IPS DF 6.9 (cell line): ENCODE data around the gene KCNMB1.

Experiments used
- DNase-seq: peaks from one replicate; pipeline ENCODE4 v3.0.0-alpha.2; 2013; ENCODE audit warnings: low read depth, low spot score
- H3K27ac ChIP-seq: one replicate; pipeline ENCODE4 v1.5.1; 2013; ENCODE audit warnings: low read length, control low read depth
- H3K27me3 ChIP-seq: 2 replicates; pipeline ENCODE4 v1.6.1; 2013; ENCODE audit warnings: mild to moderate bottlenecking, low read length; ENCODE audit not compliant: control insufficient read depth, insufficient read depth
- H3K36me3 ChIP-seq: 2 replicates; pipeline ENCODE4 v1.6.1; 2013; ENCODE audit warnings: low read length; ENCODE audit not compliant: control insufficient read depth, insufficient read depth
- H3K4me1 ChIP-seq: 2 replicates; pipeline ENCODE4 v1.6.1; 2013; ENCODE audit warnings: low read length; ENCODE audit not compliant: control insufficient read depth, insufficient read depth
- H3K4me3 ChIP-seq: 2 replicates; pipeline ENCODE4 v1.5.1; 2013; ENCODE audit warnings: mild to moderate bottlenecking, low read length
- H3K9me3 ChIP-seq: 2 replicates; pipeline ENCODE4 v1.6.1; 2013; ENCODE audit warnings: low read length, inconsistent platforms; ENCODE audit not compliant: control insufficient read depth, insufficient read depth
- WGBS: extraction: QIAGEN DNeasy Blood & Tissue Kit; methylation state at CpG from one replicate; pipeline ENCODE4 v1.1.7; 2013; ENCODE audit warnings: mixed read lengths, missing lambda C conversion rate; ENCODE audit not compliant: insufficient read length, insufficient coverage; 5-methylcytosine and 5-hydroxymethylcytosine counted together

KCNMB1 gene

DNA sequence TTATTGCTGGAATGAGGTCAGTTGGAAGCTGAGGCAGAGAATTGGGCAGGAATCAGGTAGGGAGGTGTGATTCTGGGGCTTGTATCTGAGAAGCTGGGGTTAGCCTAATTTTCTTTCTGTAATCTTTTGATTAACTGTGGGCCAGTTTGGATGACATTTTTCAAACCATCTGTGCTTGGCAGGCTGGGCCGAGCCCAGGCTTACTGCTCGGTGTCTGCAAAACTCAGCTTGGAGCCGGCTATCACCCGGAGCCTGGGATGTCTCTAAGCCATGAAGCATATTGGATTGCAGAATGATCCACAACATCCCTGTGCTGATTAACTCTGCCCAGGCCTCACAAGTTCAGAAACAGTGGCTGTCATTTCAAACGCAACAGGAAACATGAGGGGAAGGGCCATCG lies 26.5 kb downstream of the KCNMB1 start:
- H3K27ac ChIP-seq = no peak overlapping the region
- WGBS = no CpG with 5 or more reads among the region's 6 CpGs
- H3K36me3 ChIP-seq = no peaks in the 10 kb centered on the region
- H3K4me1 ChIP-seq = no peaks in the 10 kb centered on the region; the same call in 1 of the 2 replicates
- H3K27me3 ChIP-seq = no peaks in the 10 kb centered on the region
- H3K4me3 ChIP-seq = no peak overlapping the region
- H3K9me3 ChIP-seq = no peaks in the 10 kb centered on the region
- DNase-seq = no peak

- no CpG with 5 or more reads among the region's 7 CpGs for WGBS
These were observed 27.1 kb downstream of the KCNMB1 start for GRCh38 chr5:170362102-170362501.

DNA sequence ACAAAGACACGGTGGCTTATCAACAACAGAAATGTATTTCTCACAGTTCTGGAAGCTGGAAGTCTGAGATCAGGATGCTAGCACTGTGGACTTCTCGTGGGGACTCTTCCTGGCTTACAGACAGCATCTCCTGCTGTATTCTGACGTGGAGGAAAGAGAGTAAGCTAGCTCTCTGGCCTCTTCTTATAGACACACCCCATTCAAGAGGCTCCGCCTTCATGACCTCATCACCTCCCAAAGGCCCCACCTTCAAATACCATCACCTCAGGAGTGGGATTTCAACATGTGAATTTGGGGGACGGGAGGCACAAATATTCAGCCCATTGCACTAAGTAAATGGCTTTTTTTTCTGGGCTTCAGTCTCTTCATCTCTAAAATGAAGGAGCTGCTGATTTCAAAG lies 27.6 kb downstream of the KCNMB1 start:
- no peak for DNase-seq
- Histone ChIP-seq H3K27ac (no peak overlapping the region), H3K9me3 (no peaks in the 10 kb centered on the region), H3K4me1 (no peaks in the 10 kb centered on the region; the same call in 1 of the 2 replicates), H3K27me3 (no peaks in the 10 kb centered on the region), H3K4me3 (no peak overlapping the region), H3K36me3 (no peaks in the 10 kb centered on the region)
- no CpG with 5 or more reads among the region's 5 CpGs for WGBS

More at GRCh38 chr5:170362102-170362501, 27.1 kb downstream of the KCNMB1 start:
- Histone ChIP-seq H3K27ac (no peak overlapping the region), H3K27me3 (no peaks in the 10 kb centered on the region), H3K36me3 (no peaks in the 10 kb centered on the region), H3K9me3 (no peaks in the 10 kb centered on the region), H3K4me3 (no peak overlapping the region), H3K4me1 (no peaks in the 10 kb centered on the region; the same call in 1 of the 2 replicates)
- no peak for DNase-seq

GRCh38 chr5:170361116-170361515 lies 28.1 kb downstream of the KCNMB1 start:
- Histone ChIP-seq H3K27ac (no peak overlapping the region), H3K4me1 (no peaks in the 10 kb centered on the region), H3K27me3 (no peaks in the 10 kb centered on the region), H3K4me3 (no peak overlapping the region), H3K9me3 (no peaks in the 10 kb centered on the region), H3K36me3 (no peaks in the 10 kb centered on the region)
- WGBS = no CpG with 5 or more reads among the region's 5 CpGs
- no peak for DNase-seq

- H3K27ac ChIP-seq = no peak overlapping the region
- H3K4me3 ChIP-seq = no peak overlapping the region
- H3K27me3 ChIP-seq = no peaks in the 10 kb centered on the region
- DNase-seq = no peak
- WGBS = no CpG with 5 or more reads among the region's 8 CpGs
- no peaks in the 10 kb centered on the region for H3K36me3 ChIP-seq
- no peaks in the 10 kb centered on the region for H3K9me3 ChIP-seq
- H3K4me1 ChIP-seq = no peaks in the 10 kb centered on the region; the same call in 1 of the 2 replicates
These were observed 28.5 kb downstream of the KCNMB1 start for GRCh38 chr5:170360709-170361108.

DNA sequence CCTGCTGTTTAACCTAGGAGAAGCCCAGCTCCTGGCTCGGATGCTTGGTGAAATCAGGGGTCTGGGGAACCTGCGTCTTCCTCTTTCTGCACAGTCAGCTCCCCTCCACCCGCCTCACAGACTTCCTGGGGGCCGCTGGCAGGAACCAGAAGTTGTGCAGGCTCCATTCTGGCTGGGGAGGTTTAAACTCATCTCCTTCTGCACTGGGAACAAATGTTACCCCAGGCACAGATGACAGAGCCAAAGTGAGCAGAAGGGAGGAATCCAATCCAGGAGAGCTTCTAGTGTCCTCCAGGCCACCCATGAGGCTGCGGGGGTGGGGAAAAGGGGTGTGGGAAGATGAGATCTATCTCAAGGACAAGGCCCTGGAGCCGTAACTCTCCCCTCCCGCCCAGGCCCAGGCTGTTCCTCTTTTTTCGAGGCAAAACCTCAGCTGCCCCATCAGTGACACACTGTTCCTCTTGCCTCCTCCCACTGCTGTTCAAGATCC lies 31.2 kb downstream of the KCNMB1 start:
- no peaks in the 10 kb centered on the region for H3K9me3 ChIP-seq
- no peak for DNase-seq
- H3K27ac ChIP-seq = no peak overlapping the region
- no CpG with 5 or more reads among the region's 8 CpGs for WGBS
- H3K36me3 ChIP-seq = no peaks in the 10 kb centered on the region
- peaks cover 3% of the 10 kb centered on the region for H3K4me1 ChIP-seq
- H3K27me3 ChIP-seq = no peaks in the 10 kb centered on the region
- H3K4me3 ChIP-seq = no peak overlapping the region

GRCh38 chr5:170355601-170356098 lies 33.5 kb downstream of the KCNMB1 start:
- no peak for DNase-seq
- no peaks in the 10 kb centered on the region for H3K9me3 ChIP-seq
- H3K27me3 ChIP-seq = no peaks in the 10 kb centered on the region
- H3K4me1 ChIP-seq = peaks cover 3% of the 10 kb centered on the region
- no CpG with 5 or more reads among the region's 8 CpGs for WGBS
- H3K27ac ChIP-seq = no peak overlapping the region
- H3K4me3 ChIP-seq = no peak overlapping the region
- H3K36me3 ChIP-seq = no peaks in the 10 kb centered on the region

DNA sequence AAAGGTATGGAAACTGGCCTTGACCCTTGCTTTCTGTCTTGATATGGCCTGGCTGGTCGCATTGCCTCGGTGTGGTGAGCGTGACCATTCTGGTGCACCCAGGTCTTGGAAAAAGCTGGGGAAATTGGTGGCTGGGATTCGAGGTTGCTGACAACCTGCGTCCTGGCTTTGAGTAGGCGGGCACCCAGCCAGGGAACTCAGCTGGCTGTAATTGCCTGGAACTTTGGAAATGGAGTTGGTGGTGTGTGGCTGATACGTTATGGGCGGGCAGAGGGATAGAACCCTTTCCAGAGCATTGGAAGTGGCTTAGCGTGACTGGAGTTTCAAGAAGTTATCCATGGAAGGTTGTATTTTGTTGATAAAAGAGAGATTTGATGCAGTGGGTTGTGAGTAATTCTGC lies 35.2 kb downstream of the KCNMB1 start:
- H3K27ac ChIP-seq = no peak overlapping the region
- no peaks in the 10 kb centered on the region for H3K36me3 ChIP-seq
- H3K9me3 ChIP-seq = no peaks in the 10 kb centered on the region
- no peak for DNase-seq
- no peaks in the 10 kb centered on the region for H3K27me3 ChIP-seq
- no CpG with 5 or more reads among the region's 9 CpGs for WGBS
- H3K4me1 ChIP-seq = peaks cover 3% of the 10 kb centered on the region
- no peak overlapping the region for H3K4me3 ChIP-seq

DNA sequence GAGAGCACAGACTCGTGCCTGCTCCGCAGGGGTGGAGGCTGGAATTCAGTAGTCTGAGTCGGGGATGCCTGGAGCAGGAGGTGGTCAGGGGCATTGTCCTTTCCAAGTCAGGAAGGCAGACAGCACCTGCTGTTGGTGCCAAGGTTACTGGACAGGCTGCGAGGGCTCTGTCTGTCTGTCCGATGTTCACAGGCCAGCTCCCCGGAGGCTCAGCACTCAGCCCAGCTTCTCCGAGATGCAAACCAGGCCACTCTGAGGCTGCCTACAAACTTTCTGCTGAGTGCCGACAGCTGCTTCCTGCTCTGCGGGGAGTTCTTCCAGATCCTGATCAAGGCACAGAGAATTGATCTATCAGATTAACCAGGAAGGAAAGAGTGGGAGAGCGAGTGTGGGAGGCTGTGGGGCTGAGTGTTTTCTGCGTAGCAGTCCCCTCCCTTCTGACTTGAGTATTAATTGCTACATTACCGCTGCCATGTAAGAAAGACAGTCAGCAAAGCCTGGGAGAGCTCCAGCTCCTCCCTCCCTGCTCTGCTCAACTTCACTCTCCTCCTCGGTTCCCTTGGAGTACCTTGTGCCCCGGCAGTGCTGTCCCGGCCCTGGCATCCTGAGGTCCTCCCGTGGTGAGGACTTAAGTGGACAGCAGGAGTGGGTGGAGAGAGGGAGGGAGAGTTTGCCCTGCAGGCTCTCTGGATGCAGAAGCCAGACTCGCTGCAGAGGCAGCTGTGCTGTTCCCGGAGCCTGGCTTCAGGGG lies 36.0 kb downstream of the KCNMB1 start:
- H3K27me3 ChIP-seq = no peaks in the 10 kb centered on the region
- DNase-seq = no peak
- no peaks in the 10 kb centered on the region for H3K9me3 ChIP-seq
- H3K4me1 ChIP-seq = peaks cover 3% of the 10 kb centered on the region
- H3K36me3 ChIP-seq = no peaks in the 10 kb centered on the region
- H3K4me3 ChIP-seq = no peak overlapping the region
- no peak overlapping the region for H3K27ac ChIP-seq
- no CpG with 5 or more reads among the region's 18 CpGs for WGBS

DNA sequence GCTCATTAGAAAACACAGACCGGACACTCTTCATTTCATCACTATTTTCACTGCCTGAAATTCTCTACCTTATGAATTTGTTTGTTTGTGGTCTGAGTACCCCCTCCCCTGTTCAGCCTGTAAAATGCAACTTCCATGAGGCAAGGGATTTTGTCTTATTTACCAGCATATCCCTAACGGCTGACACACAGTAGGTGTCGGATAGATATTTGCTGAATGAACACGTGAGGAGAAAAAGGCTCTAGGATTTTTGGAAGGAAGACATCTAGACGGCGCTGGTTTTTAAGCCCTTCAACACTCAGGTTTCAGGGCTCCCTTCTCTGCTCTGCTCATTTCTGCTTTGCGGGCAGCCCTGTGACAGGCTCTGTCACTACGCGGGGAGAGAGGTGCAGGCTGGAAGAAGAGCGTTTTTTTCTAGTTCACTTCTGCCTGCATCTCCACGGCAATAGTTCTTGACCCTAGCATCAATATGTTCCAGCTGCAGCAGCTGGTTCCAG lies 41.0 kb downstream of the KCNMB1 start:
- Histone ChIP-seq H3K9me3 (no peaks in the 10 kb centered on the region), H3K4me1 (0 out of 2 replicates have a peak, but pooled peaks cover 2% of the 10 kb centered on the region), H3K4me3 (no peak overlapping the region), H3K27ac (no peak overlapping the region), H3K27me3 (no peaks in the 10 kb centered on the region), H3K36me3 (no peaks in the 10 kb centered on the region)
- no peak for DNase-seq
- WGBS = no CpG with 5 or more reads among the region's 11 CpGs
